GM20000 (cell line): ENCODE data around the gene OTOS.

Experiments used
- DNase-seq: peaks from one replicate; pipeline ENCODE4 v3.0.0; 2012; ENCODE audit warnings: low spot score
- CTCF ChIP-seq: IDR thresholded peaks from 2 replicates; pipeline ENCODE4 v1.5.1; 2012; ENCODE audit warnings: mild to moderate bottlenecking, control low read depth; ENCODE audit errors: extremely low read depth, missing control alignments

OTOS gene

GRCh38 chr2:240143801-240144648 is 3.6 kb upstream of the OTOS start:
- peak; percentile 87 for DNase-seq

DNA sequence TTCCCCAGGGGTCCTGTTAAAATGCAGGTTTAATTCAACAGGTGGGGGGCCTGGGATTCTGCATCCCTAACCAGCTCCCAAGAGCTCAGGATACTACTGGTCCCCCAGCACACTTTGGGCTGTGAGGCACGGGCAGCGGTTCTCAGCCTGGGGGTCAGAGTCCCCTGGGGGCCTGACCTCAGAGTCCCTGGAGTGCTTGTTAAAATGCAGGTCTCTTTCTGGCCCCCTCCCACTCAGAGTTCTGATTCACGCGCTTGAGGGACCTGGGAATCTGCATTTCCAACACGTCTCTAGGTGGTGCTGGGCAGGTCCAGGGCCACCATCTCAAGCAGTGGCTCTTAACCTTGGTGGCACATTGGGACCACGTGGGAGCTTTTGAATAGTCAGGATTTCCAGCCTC is 2.8 kb upstream of the OTOS start:
- TF ChIP-seq CTCF: no peak
- no peak for DNase-seq

More at GRCh38 chr2:240143801-240144648, 3.6 kb upstream of the OTOS start:
- TF ChIP-seq CTCF: peak; percentile 64

DNA sequence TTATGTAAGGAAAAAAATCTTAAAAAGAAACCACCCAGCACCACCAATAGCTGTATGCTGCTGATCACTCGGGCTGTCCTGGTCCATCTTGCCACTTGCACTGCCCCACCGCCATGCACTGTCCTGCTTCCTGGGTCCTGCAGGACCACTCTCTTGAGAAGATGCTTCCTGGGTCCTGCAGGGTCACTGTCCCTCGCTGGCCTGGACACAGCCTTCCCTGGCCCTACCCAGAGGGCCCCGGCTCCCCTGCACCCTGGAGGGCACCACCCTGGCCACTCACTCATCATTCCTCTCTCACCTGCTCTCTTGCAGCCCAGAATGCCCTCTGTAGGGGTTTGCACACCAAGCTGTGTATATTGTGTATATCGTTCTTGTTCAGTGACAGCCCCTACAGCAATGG is 2.4 kb upstream of the OTOS start:
- no peak for TF ChIP-seq CTCF
- no peak for DNase-seq

- DNase-seq: no peak
- TF ChIP-seq CTCF: no peak
These were observed 1.9 kb upstream of the OTOS start for GRCh38 chr2:240142256-240142775.

- no peak for DNase-seq
- TF ChIP-seq CTCF: no peak
These were observed 1.3 kb upstream of the OTOS start for GRCh38 chr2:240141736-240142135.

- no peak for DNase-seq
- no peak for TF ChIP-seq CTCF
These were observed 462 bp upstream of the OTOS start for GRCh38 chr2:240140920-240141319.

- DNase-seq: no peak
- TF ChIP-seq CTCF: no peak
These were observed 628 bp downstream of the OTOS start for GRCh38 chr2:240139666-240140393.
